ENCODE results near the gene RGR.

DNA sequence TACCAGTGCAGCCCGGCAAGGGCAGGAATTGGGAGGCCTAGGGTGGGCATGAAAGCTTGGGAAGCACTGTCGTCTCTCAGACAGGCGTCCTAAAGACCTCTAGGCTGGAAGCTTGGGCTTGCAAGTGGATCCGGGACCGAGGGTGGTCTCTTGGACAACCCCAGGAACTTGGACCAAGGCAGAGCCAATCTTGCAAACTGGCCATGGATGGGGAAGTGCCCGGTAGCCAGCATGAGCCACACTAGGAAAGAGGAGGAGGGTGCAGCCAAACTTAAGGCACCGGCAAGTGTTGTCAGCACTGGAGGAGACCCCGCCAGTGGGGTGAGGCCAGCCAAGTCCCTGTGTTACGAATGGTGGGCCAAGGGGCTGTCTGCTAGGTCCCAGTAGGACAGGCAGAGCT lies 28.0 kb upstream of the RGR start:
- no peak for TF ChIP-seq CTCF (IDR thresholded peaks at IDR 0.05)
- TF ChIP-seq POLR2AphosphoS5 (IDR thresholded peaks at IDR 0.05): no peak

All from prostate gland (tissue), 2 donors.